Astrocyte of the cerebellum (primary cell): ENCODE data around the gene SYNE2.

ENCODE experiments used
- DNase-seq: peaks from one replicate; pipeline ENCODE4 v3.0.0-alpha.2; 2011; ENCODE audit warnings: low read depth
- H3K4me3 ChIP-seq: 2 replicates; pipeline ENCODE4 v1.5.1; 2011; ENCODE audit warnings: mild to moderate bottlenecking, low read depth, low read length, moderate library complexity
- in situ Hi-C: cut with HindIII; loops from 2 replicates; pipeline ENCODE4 v1.10.0; 2017; ENCODE audit warnings: low sequenced_read_pairs
- TF ChIP-seq, protein P1 (sequence below): IDR thresholded peaks from 2 replicates; pipeline ENCODE4 v1.5.1; 2012; ENCODE audit warnings: low read length, low read depth, moderate library complexity, mild to moderate bottlenecking; ENCODE audit errors: missing control alignments

SYNE2 gene

DNA sequence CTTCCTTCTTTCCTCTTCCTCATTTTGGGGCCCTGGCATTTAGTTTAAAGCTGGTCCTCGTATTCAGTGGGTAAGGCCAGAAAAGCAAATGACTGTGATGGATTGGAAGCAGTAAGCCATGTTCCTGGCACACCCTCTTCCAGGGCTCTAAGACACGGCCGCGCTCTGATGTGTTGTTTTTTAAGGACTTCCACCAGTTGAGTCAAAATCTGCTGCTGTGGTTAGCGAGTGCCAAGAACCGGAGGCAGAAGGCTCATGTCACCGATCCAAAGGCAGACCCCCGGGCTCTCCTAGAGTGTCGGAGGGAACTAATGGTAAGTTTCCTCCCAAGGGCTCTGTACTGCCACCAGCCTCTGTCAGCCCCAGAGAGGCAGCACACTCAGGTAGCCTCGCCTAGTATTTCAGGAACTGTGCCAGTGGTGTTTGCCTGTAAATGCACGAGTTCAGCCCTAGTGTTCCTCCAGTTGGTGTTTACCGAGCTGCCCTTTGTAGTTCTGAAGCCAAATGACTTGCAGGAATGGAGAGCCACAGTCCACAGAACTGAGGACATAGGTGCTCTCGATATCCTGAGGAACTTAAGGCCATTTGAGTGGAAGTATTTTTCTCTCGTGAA, 368.7 kb downstream of the SYNE2 start:
- DNase-seq = no peak
- TF ChIP-seq, protein P1, sequence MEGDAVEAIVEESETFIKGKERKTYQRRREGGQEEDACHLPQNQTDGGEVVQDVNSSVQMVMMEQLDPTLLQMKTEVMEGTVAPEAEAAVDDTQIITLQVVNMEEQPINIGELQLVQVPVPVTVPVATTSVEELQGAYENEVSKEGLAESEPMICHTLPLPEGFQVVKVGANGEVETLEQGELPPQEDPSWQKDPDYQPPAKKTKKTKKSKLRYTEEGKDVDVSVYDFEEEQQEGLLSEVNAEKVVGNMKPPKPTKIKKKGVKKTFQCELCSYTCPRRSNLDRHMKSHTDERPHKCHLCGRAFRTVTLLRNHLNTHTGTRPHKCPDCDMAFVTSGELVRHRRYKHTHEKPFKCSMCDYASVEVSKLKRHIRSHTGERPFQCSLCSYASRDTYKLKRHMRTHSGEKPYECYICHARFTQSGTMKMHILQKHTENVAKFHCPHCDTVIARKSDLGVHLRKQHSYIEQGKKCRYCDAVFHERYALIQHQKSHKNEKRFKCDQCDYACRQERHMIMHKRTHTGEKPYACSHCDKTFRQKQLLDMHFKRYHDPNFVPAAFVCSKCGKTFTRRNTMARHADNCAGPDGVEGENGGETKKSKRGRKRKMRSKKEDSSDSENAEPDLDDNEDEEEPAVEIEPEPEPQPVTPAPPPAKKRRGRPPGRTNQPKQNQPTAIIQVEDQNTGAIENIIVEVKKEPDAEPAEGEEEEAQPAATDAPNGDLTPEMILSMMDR = no peak
- H3K4me3 ChIP-seq = no peak overlapping the region
- in situ Hi-C loops = no loop called here

DNA sequence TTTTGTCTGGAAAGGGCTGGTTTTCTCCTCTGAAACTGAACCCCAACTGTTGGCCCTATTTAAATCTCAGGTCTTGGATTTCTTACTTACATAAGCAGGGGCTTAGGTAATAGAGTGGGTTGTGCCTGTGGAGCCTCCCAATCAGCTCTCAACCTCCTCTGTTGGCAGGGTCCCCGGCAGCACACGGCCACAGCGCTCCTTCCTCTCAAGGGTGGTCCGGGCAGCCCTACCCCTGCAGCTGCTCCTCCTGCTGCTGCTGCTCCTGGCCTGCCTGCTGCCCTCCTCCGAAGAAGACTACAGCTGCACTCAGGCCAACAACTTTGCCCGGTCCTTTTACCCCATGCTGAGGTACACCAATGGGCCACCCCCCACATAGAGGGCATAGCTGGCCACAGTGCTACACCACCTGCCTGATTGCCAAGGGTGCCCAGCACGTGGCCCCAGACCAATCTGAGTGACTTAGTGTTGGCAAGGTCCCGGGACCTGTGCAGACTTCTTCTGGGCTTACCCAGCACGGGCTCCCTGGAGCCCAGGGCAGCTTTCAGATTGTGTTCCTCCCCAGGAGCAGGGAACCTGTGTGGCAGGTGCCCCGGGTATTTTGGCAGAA, 372.4 kb downstream of the SYNE2 start:
- DNase-seq = no peak
- TF ChIP-seq, protein P1 = no peak
- no peak overlapping the region for H3K4me3 ChIP-seq
- in situ Hi-C loops = no loop called here

DNA sequence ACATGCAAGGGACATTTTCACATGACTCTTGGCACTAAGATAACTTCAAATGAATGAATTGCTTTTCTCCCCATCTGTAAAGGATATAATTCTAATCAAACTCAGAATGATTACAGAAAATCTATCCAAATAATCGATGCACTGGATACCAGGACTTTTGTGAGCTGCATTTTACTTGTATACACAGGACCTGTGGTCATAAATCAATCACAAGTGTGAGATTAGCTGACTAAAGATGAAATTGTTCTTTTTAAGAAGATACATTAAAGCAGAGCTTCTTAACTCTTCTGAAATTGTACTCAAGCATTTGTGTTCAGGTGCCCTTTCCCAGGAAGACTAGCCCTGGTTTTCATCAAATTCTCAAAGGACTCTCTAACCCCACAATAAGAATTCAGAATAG, 375.1 kb downstream of the SYNE2 start:
- DNase-seq = no peak
- TF ChIP-seq, protein P1 = no peak
- H3K4me3 ChIP-seq = no peak overlapping the region
- in situ Hi-C loops = no loop called here

DNA sequence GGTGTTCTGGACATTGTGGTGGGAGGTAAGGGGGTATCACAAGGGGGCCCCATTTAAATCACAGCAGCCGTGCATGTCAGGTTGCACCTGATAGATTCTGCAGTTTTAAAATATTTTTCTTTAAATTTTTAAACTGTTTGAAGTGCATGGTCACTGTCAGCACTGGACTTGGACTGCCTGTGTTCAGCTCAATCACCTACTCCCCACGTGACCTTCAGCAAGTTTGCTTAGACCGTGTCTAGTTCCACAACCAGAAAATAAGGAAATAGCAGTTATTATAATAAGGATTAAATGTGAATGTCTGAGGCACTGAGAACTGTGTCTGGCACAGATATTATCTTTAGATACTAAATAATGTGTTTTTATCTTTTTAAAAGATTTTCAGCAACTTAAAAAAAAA, 376.7 kb downstream of the SYNE2 start:
- in situ Hi-C loops = no loop called here
- DNase-seq = no peak
- TF ChIP-seq, protein P1 = no peak
- H3K4me3 ChIP-seq = no peak overlapping the region

DNA sequence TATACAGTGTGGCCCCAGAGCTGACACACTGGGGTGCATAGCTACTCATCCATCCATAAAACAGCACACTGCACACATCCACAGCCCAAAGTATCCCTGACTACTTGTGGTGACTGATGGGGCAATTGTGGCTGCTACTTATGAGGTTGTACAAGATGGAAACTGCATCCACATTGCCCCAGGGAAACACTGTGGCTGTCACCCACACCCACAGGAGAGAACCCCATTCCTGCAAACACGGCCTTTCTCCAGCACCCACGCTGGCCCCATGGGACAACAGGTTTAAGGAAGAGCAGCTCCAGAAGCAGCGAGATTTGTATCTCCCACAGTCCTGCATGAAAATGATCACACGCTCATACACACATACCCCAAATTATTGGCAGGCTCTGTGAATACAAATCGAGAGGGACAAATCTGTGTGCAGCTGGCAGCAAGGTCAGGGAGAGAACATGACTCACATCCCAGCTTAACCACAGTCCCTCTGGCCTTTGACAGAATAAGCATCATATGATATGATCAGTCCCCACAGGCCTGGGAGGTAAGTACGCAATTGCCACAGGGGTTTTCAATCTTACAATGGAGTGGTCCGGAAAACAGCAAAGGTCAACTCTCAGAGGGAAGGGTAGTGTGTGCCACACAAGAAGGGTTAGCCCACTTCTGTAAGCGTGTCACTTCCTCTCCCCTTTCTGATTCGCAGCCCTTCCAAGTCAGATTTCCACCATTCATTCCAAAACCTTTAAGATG, 379.5 kb downstream of the SYNE2 start:
- TF ChIP-seq, protein P1 = no peak
- in situ Hi-C loops = no loop called here
- DNase-seq = peak; percentile 88
- no peak overlapping the region for H3K4me3 ChIP-seq

DNA sequence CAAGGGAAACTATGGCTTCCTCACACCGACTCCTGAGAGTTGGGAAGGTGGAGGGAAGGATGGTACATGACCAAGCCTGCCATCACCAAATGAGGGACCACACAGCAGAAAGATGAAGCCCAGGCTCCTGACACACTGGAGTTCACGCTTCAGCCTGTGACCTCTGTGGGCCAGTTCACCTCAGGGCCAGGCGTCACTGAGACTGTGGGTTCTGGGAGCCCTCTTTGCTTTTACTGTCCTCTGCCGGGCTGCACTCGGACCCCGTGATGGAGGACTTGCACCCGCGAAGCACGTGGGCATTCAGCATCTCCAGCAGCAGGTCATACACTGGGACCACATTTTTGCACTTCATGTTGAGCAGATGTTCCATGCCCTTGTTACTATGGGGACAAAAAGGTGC, 380.1 kb downstream of the SYNE2 start:
- DNase-seq = no peak
- in situ Hi-C loops = no loop called here
- TF ChIP-seq, protein P1 = no peak
- H3K4me3 ChIP-seq = no peak overlapping the region
